C1 segment of cervical spinal cord (tissue), 14 donors: Measurements from ENCODE around the gene KIF5A.

ENCODE experiments used
- DNase-seq, 14 donors: peaks; one replicate each; lab custom pipeline; 2025; lab: John Stamatoyannopoulos, UW

KIF5A gene

GRCh38 chr12:57519796-57520052 lies 30.1 kb upstream of the KIF5A start:
- peak in 2 of 14 donors; percentile 72 to 77 for DNase-seq

GRCh38 chr12:57520053-57520818 lies 29.6 kb upstream of the KIF5A start, which contains the start of gene DDIT3:
DDIT3 (minus strand) TSS chr12:57520514; CDS start chr12:57517406, 3,108 bp downstream.
- peak; percentile 94 to 100 (median 98) for DNase-seq

DNA sequence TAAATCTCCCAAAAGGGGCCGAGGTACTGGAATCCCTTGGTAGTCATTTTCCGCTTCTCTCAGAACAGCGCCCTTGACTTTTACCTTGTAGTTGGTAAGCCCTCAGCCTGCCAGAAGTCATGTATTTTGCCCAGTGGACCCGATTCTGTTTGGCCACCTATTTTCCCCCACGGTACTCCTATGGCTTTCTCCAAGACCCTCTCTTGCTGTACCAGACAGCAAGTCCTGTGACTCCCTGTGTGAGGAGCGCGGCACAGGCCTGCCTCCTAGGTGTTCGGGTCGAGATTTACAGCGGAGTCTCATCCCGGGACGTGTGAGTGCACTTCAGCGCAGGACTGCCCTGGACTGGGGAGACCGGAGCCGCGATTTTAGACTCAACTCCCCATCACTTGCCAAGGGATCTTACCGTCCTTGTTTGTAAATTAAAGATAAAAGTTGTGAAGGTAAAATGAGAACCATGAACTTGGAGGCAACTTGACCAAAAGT lies 28.3 kb upstream of the KIF5A start:
- DNase-seq: peak in 11 of 14 donors; percentile 42 to 77 (median 61)

- DNase-seq: peak; percentile 58 to 95 (median 88)
These were observed 27.6 kb upstream of the KIF5A start, which contains the start of gene MBD6 for GRCh38 chr12:57522011-57522886. MBD6 (plus strand) TSS chr12:57522824; CDS start chr12:57524304, 1,480 bp downstream.

- DNase-seq: peak in 8 of 14 donors; percentile 31 to 77 (median 67)
These were observed 26.7 kb upstream of the KIF5A start for GRCh38 chr12:57522887-57523705.

GRCh38 chr12:57523706-57524614 lies 25.9 kb upstream of the KIF5A start:
- DNase-seq: no peak

DNA sequence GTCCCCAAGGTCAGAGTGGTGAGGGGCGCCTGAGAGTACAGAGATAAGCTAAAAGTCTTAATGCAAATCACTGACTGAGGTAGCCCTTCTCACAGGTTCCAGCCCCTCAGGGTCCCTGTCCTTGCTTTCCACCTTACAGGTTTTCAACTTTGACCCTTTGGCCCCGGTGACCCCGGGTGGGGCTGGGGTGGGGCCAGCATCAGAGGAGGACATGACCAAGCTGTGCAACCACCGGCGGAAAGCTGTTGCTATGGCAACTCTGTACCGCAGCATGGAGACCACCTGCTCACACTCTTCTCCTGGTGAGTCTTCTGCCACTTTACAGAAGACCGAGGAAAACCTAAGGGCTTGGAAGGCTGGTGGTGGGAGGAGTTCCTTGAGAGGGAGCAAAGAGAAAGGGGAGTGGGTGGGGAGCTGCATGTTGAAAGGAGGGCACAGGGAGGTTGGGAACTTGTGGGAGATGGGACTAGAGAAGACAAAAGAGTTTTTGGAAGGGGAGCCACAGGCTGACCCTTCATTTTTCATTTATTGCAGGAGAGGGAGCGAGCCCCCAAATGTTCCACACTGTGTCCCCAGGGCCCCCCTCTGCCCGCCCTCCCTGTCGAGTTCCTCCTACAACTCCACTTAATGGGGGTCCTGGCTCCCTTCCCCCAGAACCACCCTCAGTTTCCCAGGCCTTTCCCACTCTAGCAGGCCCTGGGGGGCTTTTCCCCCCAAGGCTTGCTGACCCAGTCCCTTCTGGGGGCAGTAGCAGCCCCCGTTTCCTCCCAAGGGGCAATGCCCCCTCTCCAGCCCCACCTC lies 24.8 kb upstream of the KIF5A start:
- no peak for DNase-seq

GRCh38 chr12:57525615-57526383 lies 24.0 kb upstream of the KIF5A start:
- DNase-seq: no peak

- DNase-seq: no peak
These were observed 23.2 kb upstream of the KIF5A start for GRCh38 chr12:57526477-57527126.

DNA sequence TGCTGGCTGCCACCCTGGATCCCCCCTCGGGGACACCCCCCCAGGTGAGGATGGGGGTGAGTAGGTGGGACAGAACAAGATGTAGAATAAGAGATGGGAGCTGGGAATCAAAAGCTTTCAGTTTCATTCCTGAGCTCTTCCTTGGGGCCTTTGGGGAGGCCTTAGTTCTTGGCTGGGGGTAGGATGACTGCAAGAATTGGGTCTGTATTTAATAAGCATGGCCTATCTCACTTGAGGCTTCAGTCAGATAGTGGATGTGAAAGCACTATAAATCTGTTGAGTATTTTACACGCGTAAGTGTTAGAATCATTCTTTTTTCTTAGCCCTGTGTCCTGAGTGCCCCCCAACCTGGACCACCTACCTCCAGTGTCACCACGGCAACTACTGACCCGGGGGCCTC lies 22.7 kb upstream of the KIF5A start:
- DNase-seq: no peak

DNA sequence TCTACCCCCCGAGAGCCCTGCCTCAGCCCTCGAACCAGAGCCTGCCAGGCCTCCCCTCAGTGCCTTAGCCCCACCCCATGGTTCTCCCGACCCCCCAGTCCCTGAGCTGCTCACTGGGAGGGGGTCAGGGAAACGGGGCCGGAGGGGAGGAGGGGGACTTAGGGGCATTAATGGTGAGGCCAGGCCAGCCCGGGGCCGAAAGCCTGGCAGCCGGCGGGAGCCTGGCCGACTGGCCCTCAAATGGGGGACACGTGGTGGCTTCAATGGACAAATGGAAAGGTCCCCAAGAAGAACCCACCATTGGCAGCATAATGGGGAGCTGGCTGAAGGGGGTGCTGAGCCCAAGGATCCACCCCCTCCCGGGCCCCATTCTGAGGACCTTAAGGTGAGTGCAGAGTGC lies 21.7 kb upstream of the KIF5A start:
- DNase-seq: no peak

GRCh38 chr12:57528831-57529555 lies 20.9 kb upstream of the KIF5A start:
- DNase-seq: no peak

DNA sequence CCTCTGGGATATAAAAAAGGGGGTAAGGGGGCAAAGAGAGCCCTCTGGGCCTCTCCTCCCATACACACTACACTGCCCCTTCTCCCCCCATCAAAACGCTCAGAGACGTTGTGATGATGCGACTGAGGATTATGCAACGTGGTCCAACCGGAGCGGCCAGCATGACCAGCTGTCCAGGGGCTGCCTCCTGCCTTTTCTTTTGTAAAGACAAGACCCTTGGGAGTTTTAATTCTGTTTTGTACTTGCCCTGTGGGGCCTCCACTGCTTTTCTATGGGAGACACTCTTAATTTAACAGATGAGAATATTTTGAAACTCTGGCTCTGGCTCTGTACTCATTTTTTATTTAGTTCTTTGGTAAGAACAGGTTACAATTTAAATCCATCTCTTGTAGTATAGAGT lies 20.0 kb upstream of the KIF5A start:
- DNase-seq: no peak

GRCh38 chr12:57530396-57531142 lies 19.3 kb upstream of the KIF5A start:
- DNase-seq: no peak

DNA sequence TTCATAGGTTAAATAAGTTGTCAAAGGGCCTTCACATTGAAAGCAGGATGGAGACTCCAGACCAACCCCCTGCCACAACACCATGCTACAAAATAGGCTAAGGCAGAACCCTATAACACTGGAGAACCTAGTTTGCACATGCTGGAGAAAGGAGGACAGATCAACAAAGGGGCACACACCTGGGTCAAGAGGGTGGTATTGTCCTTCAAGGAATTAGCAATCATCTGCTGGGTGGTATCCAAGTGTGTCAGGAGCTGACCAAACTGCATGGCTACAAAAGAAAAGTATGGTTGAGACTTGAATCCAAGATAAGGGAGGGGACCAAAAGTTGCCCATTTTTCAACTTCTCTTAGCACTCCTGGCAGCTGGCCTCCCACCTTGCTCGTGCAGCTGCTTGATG lies 18.0 kb upstream of the KIF5A start:
- DNase-seq: no peak

DNA sequence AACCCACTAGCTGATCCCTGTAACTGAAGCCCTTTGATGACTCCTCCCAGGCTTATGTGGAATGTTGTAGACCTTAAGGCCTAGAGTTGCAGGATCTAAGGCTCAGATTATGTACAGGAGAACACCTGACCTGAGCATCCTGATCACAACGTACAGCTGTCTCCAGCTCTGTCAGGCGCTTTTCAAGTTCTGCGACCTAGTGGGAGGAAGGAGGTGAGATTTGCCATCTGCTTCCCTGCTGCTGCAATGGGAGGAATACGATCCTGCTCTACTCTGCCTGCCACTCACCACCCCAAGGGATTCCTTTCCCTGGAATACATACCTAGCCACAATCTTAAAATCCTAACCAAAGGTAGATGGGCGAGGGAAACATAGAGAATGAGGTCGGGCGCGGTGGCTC lies 16.7 kb upstream of the KIF5A start:
- DNase-seq: no peak

DNA sequence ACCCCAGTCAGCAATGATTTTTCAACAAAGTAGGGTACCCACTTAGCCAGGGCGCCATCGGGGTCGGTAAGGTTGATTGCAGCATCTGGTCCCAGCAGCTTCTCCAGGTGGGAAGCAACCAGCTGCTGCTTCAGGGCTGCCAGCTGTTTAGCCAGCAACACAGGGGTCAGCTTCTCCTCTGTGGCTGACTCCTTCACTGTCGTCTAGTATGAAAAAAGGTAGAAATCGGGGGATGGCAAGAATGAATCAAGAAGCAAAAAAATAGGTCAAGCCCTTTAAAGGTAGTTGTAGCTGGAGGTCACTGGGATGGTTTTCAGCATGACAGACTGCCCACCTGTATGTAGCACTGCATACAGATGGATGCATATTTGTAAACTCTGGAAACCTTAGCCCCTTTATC lies 15.6 kb upstream of the KIF5A start:
- no peak for DNase-seq
